Glomerular visceral epithelial cell (primary cell): ENCODE measurements around the gene IL2RA.
"Not testable (repeated sequence)": the region's sequence is repeated elsewhere in the genome, so short reads cannot be mapped to it uniquely, and the experiment has no call there.

Experiments
- DNase-seq: peaks from one replicate; pipeline ENCODE4 v3.0.0-alpha.2; 2016; ENCODE audit errors: extremely low spot score

Gene IL2RA

DNA sequence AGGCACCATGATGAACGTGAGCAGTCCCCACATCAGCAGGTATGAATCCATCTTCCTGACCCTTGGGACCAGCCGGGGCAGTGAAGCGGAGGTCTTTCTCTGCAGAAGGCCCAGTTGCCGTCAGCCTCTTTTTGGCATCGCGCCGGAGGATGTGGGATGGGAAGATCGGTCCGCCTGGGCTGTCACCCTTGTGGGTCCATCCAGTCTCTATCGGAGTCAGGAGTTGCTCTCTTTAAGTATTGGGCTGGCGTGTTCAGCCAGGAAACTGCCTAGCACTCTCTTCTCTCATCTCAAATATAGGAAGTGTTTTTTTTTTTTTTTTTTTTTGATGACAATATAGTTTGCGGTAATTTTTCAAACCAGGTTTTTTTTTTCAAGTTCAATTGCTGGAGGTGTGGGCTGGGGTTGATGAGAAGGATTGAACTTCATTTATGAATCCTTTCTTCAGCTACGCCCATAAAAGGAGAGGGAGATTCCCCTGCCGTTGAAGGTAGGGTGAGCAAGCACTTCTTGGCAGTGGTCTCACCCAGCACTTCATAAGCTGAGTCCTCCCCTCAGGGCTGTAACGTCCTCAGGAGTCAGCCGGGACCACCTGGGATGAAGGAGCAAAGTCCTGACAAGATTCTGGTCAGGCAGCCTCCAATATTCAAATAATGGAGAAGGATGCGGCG lies at the start of gene IL2RA:
TSS of gene IL2RA (minus strand) at position 267 of the 671 bp plus-strand sequence. CDS start at position 51, 216 bp downstream.
- DNase-seq = no peak

DNA sequence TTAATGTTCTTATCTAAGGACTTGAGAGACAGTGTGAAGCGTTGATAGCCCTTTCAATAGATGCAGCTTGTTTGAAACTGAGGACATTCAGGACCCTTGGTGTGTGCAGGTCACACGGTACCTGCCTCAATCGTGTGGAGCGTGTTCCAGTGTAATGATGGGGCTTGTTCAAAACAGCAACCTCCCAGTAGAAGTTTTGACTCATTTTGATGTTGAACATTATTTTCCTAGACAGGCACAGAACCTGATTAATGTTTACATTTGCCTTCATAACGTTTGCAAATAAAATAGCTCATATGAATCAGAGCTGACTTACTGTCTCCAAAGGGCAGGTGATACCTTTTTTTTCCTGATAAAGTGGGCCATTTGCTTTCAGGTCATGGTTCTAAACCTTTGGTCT lies 48.0 kb upstream of the IL2RA start:
- DNase-seq = no peak

DNA sequence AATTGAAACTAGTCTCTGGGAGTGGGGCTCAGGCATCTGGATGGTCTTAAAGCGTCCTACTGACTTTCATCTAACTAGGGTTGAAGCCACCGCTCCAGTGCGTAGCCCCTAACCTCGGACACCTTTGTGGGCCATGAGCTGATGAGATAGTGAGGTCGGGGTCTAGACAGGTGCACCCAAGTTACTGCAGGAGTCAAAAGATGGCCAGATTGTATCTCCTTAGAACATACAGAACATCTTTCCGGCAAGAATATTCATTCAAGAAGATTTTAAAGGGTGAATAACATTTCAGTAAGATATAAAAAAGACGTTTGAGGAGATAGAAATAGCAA lies 47.2 kb upstream of the IL2RA start:
- no peak for DNase-seq

DNA sequence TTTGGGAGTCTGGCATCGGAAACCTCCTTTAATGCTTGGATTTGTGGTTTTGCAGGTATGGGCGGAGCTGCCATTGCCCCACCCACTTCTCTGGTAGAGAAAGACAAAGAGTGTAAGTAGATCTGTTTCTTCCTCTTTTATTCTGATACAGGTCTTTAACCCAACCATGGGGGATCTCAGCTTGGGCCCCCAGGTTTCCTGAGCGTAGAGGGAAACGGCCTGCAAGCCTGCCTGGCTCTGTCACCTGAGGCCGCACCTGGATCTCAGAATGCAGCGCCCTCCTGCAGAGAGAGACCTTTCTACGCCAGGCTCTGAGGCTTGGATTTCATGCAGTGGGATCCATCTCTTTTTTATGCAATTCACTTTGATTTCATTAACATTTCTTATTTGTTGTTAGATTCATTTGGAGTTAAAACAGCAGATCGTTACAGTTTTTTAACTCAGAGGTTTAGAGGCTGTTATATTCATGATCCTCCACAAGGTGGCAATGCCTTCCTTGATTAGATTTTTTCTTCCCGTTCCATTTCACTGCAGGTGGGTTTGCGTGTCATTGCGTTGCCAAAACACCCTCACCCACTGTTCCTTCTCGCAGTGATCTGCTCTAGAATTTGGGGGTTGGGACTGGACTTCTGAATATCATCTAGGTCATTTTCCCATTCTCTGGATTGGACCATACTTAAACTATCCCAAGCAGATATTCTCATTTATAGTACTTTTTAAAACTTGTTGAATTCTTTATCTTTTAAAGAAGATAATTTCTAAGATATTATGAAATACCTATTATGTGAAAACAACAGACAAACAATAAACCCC lies 46.7 kb upstream of the IL2RA start:
- DNase-seq = peak; percentile 59

DNA sequence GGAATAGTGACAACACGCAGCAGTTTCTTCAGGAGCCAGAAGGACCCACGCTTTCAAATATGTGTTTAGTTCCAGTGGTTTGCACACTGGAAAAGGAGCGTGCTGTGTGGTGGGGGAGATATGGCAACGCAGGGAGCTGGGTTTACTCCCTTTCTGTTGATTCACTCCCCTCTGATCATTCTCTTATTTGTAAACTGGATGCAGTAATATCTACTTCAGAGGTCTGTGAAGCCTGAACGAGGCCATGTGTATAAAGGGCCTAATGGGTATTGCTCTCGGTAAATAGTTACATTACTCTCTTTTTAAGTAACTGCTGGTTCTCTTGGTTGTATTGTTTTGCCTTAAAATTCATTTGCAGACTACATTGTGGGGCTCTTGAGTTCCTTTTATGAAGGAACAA lies 45.9 kb upstream of the IL2RA start:
- no peak for DNase-seq

DNA sequence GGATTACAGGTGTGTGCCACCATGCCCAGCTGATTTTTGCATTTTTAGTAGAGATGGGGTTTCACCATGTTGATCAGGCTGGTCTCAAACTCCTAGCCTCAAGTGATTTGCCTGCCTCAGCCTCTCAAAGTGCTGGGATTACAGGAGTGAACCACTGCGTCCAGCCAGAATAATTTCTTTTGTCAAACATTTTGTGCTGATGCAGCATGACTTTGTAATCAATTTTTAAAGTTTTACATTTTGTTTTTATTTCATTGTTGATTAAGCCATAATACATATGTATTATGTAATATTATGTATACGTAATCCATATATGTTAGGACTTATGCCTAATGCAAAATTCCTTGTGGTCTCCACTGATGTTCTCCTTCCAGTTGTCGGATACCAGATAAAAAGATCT lies 45.4 kb upstream of the IL2RA start:
- DNase-seq = not testable (repeated sequence)

DNA sequence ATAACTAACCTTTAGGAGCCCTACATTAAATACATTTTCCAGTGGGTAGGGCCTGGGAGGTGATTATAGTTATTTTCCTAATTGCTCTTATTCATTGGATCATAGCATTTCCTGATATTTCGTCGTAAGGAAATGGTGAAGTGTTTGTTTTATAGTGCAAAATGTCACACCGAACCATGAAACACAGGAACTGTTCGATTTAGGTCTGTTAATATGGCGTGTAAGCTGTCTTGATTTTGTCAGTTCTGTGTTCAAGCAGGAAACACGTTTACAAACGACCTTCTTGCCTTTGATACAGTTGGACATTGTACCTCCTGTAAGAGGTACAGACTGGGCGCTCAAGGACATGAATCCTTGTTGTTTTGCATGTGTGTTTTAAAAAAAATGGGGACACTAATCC lies 41.4 kb upstream of the IL2RA start:
- no peak for DNase-seq

DNA sequence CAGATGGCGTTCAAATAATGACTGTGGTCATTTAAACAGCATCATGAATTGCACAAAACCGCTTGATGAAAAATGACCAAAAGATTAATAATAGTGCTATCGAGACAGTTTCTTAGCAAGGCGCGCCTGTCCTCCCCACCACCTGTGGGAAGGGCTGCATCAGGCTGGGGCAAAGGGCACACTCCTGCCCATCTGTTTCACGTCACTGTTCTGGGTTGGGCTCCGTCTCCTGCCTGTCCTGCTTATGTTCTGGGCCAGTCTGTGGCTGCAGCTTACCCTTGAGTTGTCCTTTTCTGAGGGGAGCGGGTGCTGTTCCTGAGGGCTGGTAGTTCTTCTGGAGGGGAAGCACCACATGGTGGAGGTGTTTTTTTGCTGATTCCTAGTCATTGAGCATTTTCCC lies 40.0 kb upstream of the IL2RA start:
- no peak for DNase-seq

DNA sequence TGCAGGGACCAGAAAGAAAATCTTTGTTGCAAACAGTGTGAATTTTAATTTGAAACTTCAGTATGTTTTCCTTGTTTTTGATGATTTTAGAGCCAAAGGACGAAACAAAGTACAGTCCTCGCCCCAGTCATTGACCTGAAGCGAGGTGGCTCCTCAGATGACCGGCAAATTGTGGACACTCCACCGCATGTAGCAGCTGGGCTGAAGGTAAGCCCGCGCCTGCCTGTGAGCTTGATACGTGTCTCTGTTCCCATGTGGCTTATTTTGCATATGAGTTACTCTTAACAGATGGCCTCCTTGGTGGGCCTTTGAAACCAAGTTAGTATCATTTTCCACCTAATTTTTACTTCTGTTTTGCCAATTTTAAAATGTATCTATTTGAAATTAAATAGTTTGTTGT lies 39.0 kb upstream of the IL2RA start:
- DNase-seq = no peak

DNA sequence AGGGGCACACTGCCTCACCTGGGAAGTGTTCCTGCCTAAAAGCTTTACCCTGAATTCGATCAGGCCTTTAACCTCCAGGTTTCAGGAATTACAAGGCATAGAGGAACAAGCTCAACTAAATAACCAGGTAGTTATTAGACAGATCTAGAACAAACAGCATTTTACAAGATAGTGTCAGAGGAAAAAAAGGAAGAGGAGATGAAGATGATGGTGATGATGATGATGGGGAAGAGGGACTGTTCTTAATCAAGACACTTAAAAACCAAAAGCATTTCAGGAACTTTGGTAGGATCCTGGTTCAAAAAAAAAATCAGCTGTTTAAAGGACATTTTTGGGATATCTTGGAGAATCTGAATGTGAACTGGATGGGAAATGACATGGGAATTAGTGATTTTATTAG lies 38.2 kb upstream of the IL2RA start:
- DNase-seq = no peak

DNA sequence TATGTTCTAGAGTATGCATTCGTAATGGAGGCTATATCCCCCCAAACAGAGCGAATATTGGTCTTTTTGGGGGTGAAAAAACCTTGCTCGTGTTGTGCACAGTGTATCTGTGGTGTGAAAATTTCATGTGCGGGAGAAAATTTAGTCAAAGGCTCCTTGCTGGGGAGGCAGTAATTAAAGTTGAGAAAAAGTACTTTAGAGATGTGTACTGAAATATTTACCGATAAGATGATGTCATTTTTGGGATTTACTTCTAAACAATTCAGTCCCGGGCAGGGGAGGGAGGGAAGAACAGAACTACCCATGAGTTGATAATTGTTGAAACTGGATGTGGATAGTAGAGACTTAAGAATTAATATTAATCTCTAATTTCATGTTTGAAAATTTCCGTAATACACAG lies 36.0 kb upstream of the IL2RA start:
- no peak for DNase-seq

DNA sequence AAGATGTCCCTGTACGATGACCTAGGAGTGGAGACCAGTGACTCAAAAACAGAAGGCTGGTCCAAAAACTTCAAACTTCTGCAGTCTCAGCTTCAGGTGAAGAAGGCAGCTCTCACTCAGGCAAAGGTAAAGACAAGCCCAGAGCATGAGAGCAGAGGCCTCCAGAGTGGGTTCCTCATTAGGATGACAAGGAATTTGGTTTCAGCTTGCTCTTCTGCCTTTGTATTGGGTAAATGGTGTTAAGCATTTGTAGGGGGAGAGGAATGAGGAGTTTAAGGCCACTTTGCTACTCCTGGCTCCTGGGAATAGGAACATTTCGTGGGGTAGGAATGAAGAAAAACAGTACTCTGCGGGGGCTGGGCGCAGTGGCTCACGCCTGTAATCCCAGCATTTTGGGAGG lies 34.9 kb upstream of the IL2RA start:
- no peak for DNase-seq

DNA sequence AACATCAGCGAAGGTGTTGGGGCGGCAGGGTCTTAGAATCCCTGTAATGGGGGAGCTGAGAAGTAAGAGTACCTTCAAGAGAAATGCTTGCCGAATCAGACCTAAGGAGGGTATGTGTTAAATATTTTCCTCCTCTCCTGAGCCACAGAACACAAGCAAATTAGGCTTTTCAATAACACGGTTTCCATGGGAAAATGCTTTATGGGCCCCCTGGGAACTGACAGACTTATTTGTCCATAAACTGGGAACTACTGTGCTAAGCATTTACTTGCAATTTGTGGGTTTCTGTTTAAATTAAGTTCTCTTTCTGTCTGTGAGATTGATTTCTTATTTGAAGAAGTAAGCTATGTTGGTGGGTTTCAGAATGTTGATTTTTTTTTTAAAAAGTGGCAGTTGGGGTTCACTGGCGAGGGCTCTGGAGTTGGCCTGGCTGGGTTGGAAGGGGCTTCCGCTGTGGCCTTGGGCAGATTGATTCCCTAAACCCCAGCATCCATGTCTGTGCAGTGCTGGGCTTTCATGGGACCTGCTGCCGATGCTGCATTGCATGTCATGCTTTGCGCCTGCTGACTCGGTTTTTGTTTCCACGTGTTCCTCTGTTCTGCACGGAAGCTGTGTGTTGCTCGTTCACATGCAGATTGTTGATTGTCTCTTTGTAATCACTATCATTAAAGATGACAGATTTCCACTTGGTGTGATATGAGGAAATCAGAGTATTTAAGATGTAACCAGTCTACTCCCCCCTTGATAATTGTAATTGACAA lies 33.8 kb upstream of the IL2RA start:
- DNase-seq = no peak

DNA sequence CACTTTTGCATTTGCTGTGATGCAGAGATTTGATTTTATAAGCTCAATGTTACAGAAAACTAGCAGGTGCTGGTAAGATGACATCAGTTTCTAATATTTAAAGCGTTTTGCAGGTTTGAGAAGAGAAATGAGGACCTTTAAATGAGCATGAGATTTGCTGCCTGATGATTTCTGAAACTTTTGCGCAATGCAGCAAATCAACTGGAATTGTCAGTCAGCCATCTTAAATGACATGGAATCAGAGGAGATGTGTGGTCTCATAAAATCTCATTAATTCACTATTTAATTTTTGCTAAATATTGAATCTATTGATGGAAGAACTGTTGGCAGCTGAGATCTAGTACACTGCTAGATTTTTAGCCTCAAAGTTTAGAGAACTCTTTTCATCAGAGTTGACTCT lies 30.6 kb upstream of the IL2RA start:
- DNase-seq = no peak

DNA sequence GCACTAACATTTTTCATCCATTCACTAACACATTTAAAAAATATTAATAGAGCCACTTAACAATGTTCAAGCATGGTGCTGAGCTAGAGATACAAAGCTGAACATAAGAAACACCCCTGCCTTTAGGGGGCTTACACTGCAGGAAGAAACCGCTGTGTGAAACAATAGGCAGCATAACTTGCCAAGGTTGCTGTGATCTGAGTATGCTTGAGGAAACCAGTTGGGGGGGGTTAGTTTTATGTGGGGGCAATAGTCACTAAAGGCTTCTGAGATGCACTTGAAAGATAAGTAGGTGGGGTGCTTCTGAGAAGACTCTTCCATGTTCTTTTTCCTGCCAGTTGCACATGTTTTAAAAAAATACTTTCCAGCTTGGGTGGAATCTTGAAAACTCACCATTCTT lies 29.5 kb upstream of the IL2RA start:
- DNase-seq = no peak

DNA sequence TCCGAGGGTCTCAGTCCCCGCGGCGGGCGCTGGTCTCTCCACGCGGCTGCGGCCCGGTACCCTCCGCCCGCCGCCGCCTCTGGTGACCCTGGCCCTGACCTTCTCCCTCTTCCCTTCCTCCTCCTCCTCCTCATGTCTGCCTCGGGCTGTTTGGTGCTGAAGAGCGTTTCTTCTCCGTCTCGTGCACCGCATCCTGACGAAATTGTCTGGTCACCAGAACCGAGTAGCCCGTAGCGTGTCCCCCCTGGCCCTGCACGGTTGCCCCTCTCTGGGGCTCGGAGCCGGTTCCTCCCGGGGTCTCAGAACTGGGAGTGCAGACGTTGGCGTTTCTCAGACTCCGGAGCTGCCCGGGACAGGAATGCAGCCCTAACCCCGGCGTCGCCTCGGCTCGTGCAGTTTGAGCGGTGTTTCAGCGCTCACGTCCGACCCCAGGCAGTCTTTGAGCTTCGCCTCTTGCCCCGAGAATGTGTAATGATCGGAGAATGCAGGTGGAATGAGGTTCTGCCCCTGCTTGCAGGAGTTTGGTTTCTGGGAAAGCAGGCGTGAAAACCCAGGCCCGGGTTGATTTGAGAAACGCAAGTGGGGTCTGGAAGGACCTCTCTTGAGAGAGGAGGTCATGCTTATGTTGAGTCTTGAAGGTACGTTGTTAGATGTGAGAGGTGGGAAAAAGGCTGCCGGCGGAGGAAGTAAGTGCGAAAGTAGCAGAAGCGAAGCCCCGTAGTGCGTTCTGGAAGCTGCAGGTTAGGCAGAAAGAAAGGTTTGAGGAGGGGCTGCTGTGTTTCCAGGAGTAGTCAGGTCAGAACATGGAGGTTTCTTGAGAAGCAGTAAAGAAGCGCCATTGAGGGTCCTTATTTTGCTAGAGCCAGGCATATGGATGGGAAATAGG lies 27.4 kb upstream of the IL2RA start:
- peak; percentile 46 for DNase-seq

DNA sequence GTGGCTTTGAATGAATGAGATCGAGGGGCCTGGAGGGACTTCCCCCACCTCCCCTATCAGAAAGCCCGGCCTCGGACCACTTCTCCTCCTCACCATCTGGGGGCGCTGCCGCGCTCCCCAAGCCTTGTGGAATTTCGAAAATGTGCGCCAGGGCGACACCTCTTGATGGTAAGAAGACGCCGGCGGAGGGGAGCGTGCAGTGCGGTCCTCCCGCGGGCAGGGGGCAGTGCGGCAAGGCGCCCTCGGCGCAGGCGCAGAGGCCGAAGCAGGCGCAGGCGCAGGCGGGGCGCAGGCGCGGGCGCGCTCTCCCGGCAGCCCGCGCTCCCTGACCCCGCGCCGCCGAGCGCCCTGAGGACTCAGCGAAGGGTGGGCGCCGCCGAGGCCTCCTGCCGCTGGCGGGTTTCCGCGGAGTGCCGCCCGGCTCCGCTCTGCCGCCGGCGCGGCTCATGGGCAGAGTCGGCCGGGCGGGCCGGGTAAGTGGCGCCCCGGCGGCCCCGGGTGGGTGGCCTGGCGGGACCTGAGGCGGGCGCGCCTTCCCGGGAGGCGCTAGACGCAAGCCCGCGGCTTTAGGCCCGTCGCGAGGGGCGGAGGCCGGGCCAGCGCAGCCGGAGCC lies 26.7 kb upstream of the IL2RA start, which contains the start of gene RBM17:
TSS of gene RBM17 (plus strand) at position 314 of the 613 bp plus-strand sequence. CDS start 8,032 bp downstream, outside the sequence.
- DNase-seq = peak; percentile 98

DNA sequence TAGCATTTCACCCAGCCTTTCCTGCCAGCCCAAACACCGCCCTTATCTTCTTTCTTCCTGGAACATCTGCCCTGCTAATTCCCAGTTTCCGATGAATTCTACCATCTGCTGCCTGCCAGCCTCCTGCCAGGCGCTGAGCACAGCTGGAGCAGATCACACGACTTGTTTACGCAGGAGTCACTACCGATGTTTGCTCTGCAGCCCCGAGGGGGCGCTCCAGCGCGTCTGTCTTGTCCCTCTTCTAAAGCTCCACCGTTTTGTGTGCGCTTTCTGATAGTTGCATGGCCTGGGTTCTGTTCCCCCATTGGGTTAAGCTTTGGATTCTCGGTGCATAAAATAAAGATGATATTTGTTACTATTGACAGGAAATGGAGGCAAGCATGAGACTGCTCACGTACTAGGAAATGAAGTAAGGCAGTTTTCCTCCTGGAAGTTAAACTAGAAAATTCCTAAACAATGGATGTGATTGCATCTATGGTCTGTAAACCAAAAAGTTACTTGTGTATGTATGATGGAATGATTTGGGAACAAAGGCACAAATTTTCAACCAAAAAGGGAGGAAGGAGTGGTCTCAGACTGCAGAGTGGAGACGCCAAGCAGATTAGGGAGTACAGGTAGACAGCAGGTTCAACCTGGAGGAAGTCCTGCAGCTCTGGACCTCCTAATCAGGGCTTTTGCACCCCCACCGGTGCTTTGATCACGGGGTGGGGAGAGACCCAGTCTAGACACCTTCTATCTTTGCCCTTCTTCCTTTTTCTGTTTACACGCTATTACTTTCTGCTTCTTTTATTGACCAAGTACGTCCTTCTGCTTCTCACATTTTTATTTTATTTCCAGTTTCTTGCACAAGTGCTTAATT lies 24.4 kb upstream of the IL2RA start:
- DNase-seq = peak; percentile 73

DNA sequence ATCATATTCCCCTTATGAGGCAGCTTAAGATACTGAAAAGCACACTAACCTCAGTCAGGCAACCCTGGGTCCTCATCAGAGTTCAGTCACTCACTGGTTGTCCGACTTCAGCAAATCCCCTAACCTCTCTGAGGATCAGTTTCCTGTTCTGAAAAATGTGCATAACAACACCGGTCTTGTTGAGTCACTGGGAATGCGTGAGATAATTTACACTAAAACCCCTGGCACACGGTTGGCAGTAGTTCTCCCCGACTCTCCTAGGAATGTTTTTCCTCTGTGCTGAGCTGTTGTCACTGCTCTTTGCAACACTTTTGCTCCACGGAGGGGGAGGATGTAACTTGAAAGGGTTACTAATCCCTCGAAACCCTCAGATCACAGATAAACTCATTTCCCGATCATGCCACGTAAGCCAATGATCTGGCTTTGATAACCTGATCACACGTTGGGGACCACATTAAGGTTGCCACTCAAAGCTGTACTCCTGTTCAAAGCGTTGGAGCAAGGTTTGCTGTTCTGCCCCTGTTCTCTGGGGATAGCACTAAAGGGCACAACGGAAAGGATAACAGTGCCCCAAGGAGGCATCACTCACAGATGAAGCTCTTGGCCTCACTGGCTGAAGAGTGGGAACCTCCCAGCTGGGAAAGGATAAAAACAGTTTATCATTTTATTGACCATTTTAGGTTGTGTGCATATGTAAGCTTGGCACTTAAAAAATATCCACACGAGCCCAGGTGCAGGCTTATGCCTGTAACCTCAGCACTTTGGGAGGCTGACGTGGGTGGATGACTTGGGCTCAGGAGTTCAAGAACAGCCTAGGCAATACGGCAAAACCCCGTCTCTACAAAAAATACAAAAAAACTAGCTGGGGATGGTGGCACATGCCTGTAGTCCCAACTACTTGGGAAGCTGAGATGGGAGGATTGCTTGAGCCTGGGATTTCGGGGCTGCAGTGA lies 21.6 kb upstream of the IL2RA start:
- DNase-seq = no peak
